Suprapubic skin (tissue), 4 donors: ENCODE results near the gene ACO1. TPM values are rescaled to one million over a fixed set of nuclear protein-coding genes. Genes with fewer than 3 reads are reported as not detected.
A peak's percentile ranks its signal among the peaks of the same experiment; 100 is the strongest.

Experiments
- DNase-seq, 2 donors: peaks; one replicate each; pipeline ENCODE4 v3.0.0-alpha.2; 2019; ENCODE audit warnings: low spot score in 2 of 2
- H3K27ac ChIP-seq: fragments of 200-600 bp; sonication (generic); one replicate; pipeline ENCODE4 v1.5.1; 2019
- H3K27me3 ChIP-seq: fragments of 200-600 bp; sonication (generic); one replicate; pipeline ENCODE4 v1.5.1; 2019
- H3K36me3 ChIP-seq: fragments of 200-600 bp; sonication (generic); one replicate; pipeline ENCODE4 v1.5.1; 2019
- H3K4me1 ChIP-seq: fragments of 200-600 bp; sonication (generic); one replicate; pipeline ENCODE4 v1.5.1; 2019
- H3K4me3 ChIP-seq: fragments of 200-600 bp; sonication (generic); one replicate; pipeline ENCODE4 v1.5.1; 2019; ENCODE audit warnings: mild to moderate bottlenecking
- H3K9me3 ChIP-seq: fragments of 200-600 bp; sonication (generic); one replicate; pipeline ENCODE4 v1.5.1; 2019
- CTCF ChIP-seq, 2 donors: fragments of 200-600 bp in 1 of 2; fragments of 450-650 bp in 1 of 2; sonication (generic) in 1 of 2; IDR thresholded peaks; one replicate each; pipeline ENCODE4 v1.5.1; 2016 to 2019; ENCODE audit warnings: antibody characterized with exemption in 2 of 2, mild to moderate bottlenecking in 1 of 2, moderate library complexity in 1 of 2
- EP300 ChIP-seq: sonication (generic); formaldehyde crosslinking; IDR thresholded peaks from one replicate; pipeline ENCODE4 v1.6.1; 2017; ENCODE audit warnings: antibody characterized with exemption
- POLR2A ChIP-seq, 2 donors: fragments of 450-650 bp; IDR thresholded peaks; one replicate each; pipeline ENCODE4 v1.6.1; 2017; ENCODE audit warnings: antibody characterized with exemption in 2 of 2, mild to moderate bottlenecking in 2 of 2, moderate library complexity in 2 of 2
- POLR2AphosphoS5 ChIP-seq, 3 donors: sonication (generic); formaldehyde crosslinking; IDR thresholded peaks; one replicate each; pipeline ENCODE4 v1.6.1; 2017; ENCODE audit warnings: antibody characterized with exemption in 3 of 3
- WGBS: methylation state at CpG from one replicate; pipeline ENCODE4 v1.1.5; 2018; 5-methylcytosine and 5-hydroxymethylcytosine counted together
- total RNA-seq, 4 donors: library from RNA; depleted of rRNA; stranded (reverse); fragments of >200 nt; gene quantifications; one replicate each; pipeline ENCODE4 v1.1.0, GENCODE V29; 2016

The ACO1 gene
- total RNA-seq, 4 donors from 2014 or later = 18.2 to 25.1 (median 19.9) TPM

- Histone ChIP-seq H3K9me3 (no peaks in the 10 kb centered on the region), H3K27me3 (no peaks in the 10 kb centered on the region), H3K4me1 (no peaks in the 10 kb centered on the region), H3K4me3 (no peak overlapping the region), H3K27ac (no peak overlapping the region), H3K36me3 (no peaks in the 10 kb centered on the region)
- TF ChIP-seq CTCF (IDR thresholded peaks at IDR 0.05) (no peak), POLR2A (IDR thresholded peaks at IDR 0.05) (no peak), POLR2AphosphoS5 (IDR thresholded peaks at IDR 0.05) (no peak), EP300 (no peak)
- no peak for DNase-seq
- 48% methylated on average over 5 of the region's 5 CpGs for WGBS
These were observed 39.2 kb upstream of the ACO1 start for GRCh38 chr9:32345243-32345642.

- no peak for DNase-seq
- Histone ChIP-seq H3K36me3 (no peaks in the 10 kb centered on the region), H3K4me1 (no peaks in the 10 kb centered on the region), H3K27ac (no peak overlapping the region), H3K27me3 (no peaks in the 10 kb centered on the region), H3K9me3 (no peaks in the 10 kb centered on the region), H3K4me3 (no peak overlapping the region)
- TF ChIP-seq CTCF (IDR thresholded peaks at IDR 0.05) (no peak), POLR2A (IDR thresholded peaks at IDR 0.05) (no peak), EP300 (no peak), POLR2AphosphoS5 (IDR thresholded peaks at IDR 0.05) (no peak)
- 84% methylated on average over 2 of the region's 2 CpGs for WGBS
These were observed 36.9 kb upstream of the ACO1 start for GRCh38 chr9:32347571-32347970.

- 47% methylated on average over 7 of the region's 7 CpGs for WGBS
These were observed 36.2 kb upstream of the ACO1 start for GRCh38 chr9:32348106-32348695.

GRCh38 chr9:32349013-32349412 lies 35.4 kb upstream of the ACO1 start:
- WGBS = 74% methylated on average over 3 of the region's 3 CpGs
- H3K27ac ChIP-seq = no peak overlapping the region
- H3K36me3 ChIP-seq = no peaks in the 10 kb centered on the region
- no peaks in the 10 kb centered on the region for H3K4me1 ChIP-seq
- H3K27me3 ChIP-seq = no peaks in the 10 kb centered on the region
- DNase-seq = no peak
- no peak overlapping the region for H3K4me3 ChIP-seq
- H3K9me3 ChIP-seq = no peaks in the 10 kb centered on the region
- TF ChIP-seq POLR2A (IDR thresholded peaks at IDR 0.05) (no peak), POLR2AphosphoS5 (IDR thresholded peaks at IDR 0.05) (no peak), EP300 (no peak), CTCF (IDR thresholded peaks at IDR 0.05) (no peak)

More at GRCh38 chr9:32348106-32348695, 36.2 kb upstream of the ACO1 start:
- no peaks in the 10 kb centered on the region for H3K4me1 ChIP-seq
- no peak for DNase-seq
- TF ChIP-seq EP300 (no peak), POLR2AphosphoS5 (IDR thresholded peaks at IDR 0.05) (no peak), POLR2A (IDR thresholded peaks at IDR 0.05) (no peak), CTCF (IDR thresholded peaks at IDR 0.05) (no peak)
- H3K27ac ChIP-seq = no peak overlapping the region
- no peak overlapping the region for H3K4me3 ChIP-seq
- no peaks in the 10 kb centered on the region for H3K9me3 ChIP-seq
- no peaks in the 10 kb centered on the region for H3K27me3 ChIP-seq
- no peaks in the 10 kb centered on the region for H3K36me3 ChIP-seq

- no peak for DNase-seq
- H3K4me3 ChIP-seq = no peak overlapping the region
- no peaks in the 10 kb centered on the region for H3K36me3 ChIP-seq
- H3K9me3 ChIP-seq = no peaks in the 10 kb centered on the region
- TF ChIP-seq CTCF (IDR thresholded peaks at IDR 0.05) (peak in 1 of 2 donors; percentile 6), POLR2A (IDR thresholded peaks at IDR 0.05) (no peak), EP300 (no peak), POLR2AphosphoS5 (IDR thresholded peaks at IDR 0.05) (no peak)
- H3K27ac ChIP-seq = no peak overlapping the region
- H3K27me3 ChIP-seq = no peaks in the 10 kb centered on the region
- H3K4me1 ChIP-seq = no peaks in the 10 kb centered on the region
These were observed 33.8 kb upstream of the ACO1 start for GRCh38 chr9:32350682-32351081.
